Transverse colon (tissue), 4 donors: ENCODE data around the gene MTERF4. TPM values are rescaled to one million over a fixed set of nuclear protein-coding genes. Genes with fewer than 3 reads are reported as not detected.

Source experiments
- DNase-seq: peaks from one replicate; pipeline ENCODE4 v3.0.0-alpha.2; 2019
- H3K27ac ChIP-seq, 4 donors: fragments of 200-600 bp; sonication (generic); 2 replicates each; pipeline ENCODE4 v1.5.1; 2016 to 2018; ENCODE audit warnings: inconsistent platforms in 4 of 4
- H3K27me3 ChIP-seq: fragments of 200-600 bp; sonication (generic); 2 replicates; pipeline ENCODE4 v1.5.1; 2017; ENCODE audit warnings: inconsistent platforms
- H3K36me3 ChIP-seq, 4 donors: fragments of 200-600 bp; sonication (generic); 2 replicates each; pipeline ENCODE4 v1.5.1; 2017 to 2019; ENCODE audit warnings: inconsistent platforms in 4 of 4
- H3K4me1 ChIP-seq, 4 donors: fragments of 200-600 bp; sonication (generic); 2 replicates each; pipeline ENCODE4 v1.5.1; 2017 to 2020; ENCODE audit warnings: inconsistent platforms in 4 of 4
- H3K4me3 ChIP-seq, 4 donors: fragments of 200-600 bp; sonication (generic); 1 replicate in 1 of 4; 2 replicates in 3 of 4; pipeline versions ENCODE4 v1.5.1 to v1.6.1; 2017 to 2019; ENCODE audit warnings: inconsistent platforms in 4 of 4
- H3K9me3 ChIP-seq, 2 donors: fragments of 200-600 bp; sonication (generic); 2 replicates each; pipeline ENCODE4 v1.5.1; 2017 to 2019; ENCODE audit warnings: inconsistent platforms in 2 of 2
- CTCF ChIP-seq, 5 experiments: fragments of 200-600 bp in 3 of 5; fragments of 450-650 bp in 2 of 5; sonication (generic) in 3 of 5; IDR thresholded peaks; 1 replicate in 2 of 5; 2 replicates in 3 of 5; pipeline ENCODE4 v1.5.1; 2016 to 2017; ENCODE audit warnings: antibody characterized with exemption in 5 of 5, inconsistent platforms in 3 of 5, mild to moderate bottlenecking in 2 of 5, moderate library complexity in 1 of 5
- EP300 ChIP-seq: sonication (generic); formaldehyde crosslinking; IDR thresholded peaks from one replicate; pipeline ENCODE4 v1.6.1; 2017; ENCODE audit warnings: antibody characterized with exemption, low read depth
- POLR2A ChIP-seq: fragments of 450-650 bp; IDR thresholded peaks from one replicate; pipeline ENCODE4 v1.6.1; 2016; ENCODE audit warnings: antibody characterized with exemption, mild to moderate bottlenecking, moderate library complexity
- POLR2AphosphoS5 ChIP-seq, 3 donors: sonication (generic); formaldehyde crosslinking; IDR thresholded peaks; one replicate each; pipeline ENCODE4 v1.6.1; 2016; ENCODE audit warnings: antibody characterized with exemption in 3 of 3
- whole genome bisulfite sequencing, 2 donors: methylation state at CpG; one replicate each; pipeline ENCODE4 v1.1.5; 2018; ENCODE audit warnings: low coverage in 1 of 2; 5-methylcytosine and 5-hydroxymethylcytosine counted together
- in situ Hi-C, 4 donors: fragments of 200-750 bp; cut with MboI; loops; one replicate each; pipeline versions ENCODE4 v1.15.0 to v1.15.1; 2017; ENCODE audit warnings: low sequenced_read_pairs in 3 of 4, low pct_ligation_motif_present in 1 of 4, low pct_unique_long_range_greater_than_20kb in 1 of 4
- intact Hi-C: fragments of 100-400 bp; cut with DNase I; formaldehyde crosslinking; loops from one replicate; pipeline ENCODE4 v1.15.1; 2023; ENCODE audit warnings: low total_unique reads
- small RNA-seq, 4 donors: library from RNA; depleted of rRNA; stranded (forward); fragments of <200 nt; gene quantifications; one replicate each; pipeline ENCODE3, GENCODE V24; 2016
- total RNA-seq, 4 donors: library from RNA; depleted of rRNA; stranded (reverse); fragments of >200 nt; gene quantifications; one replicate each; pipeline ENCODE4 v1.1.0, GENCODE V29; 2016

The MTERF4 gene
- total RNA-seq, 4 donors from 2014 or later = 25.4 to 161 (median 34.3) TPM

GRCh38 chr2:241048149-241048948 lies 53.7 kb downstream of the MTERF4 start:
- WGBS, 2 donors = 95 to 100% methylated on average over 1 to 29 of the region's 30 CpGs
- intact Hi-C loops = no loop called here
- H3K36me3 ChIP-seq = no peaks in the 10 kb centered on the region
- peaks cover 0 to 2% of the 10 kb centered on the region in 2 donors for H3K9me3 ChIP-seq
- no peaks in the 10 kb centered on the region for H3K27me3 ChIP-seq
- no peak for TF ChIP-seq EP300
- no peak overlapping the region for H3K4me3 ChIP-seq
- no peak for DNase-seq
- in situ Hi-C loops = no loop called here
- no peak overlapping the region for H3K27ac ChIP-seq
- no peaks in the 10 kb centered on the region for H3K4me1 ChIP-seq

DNA sequence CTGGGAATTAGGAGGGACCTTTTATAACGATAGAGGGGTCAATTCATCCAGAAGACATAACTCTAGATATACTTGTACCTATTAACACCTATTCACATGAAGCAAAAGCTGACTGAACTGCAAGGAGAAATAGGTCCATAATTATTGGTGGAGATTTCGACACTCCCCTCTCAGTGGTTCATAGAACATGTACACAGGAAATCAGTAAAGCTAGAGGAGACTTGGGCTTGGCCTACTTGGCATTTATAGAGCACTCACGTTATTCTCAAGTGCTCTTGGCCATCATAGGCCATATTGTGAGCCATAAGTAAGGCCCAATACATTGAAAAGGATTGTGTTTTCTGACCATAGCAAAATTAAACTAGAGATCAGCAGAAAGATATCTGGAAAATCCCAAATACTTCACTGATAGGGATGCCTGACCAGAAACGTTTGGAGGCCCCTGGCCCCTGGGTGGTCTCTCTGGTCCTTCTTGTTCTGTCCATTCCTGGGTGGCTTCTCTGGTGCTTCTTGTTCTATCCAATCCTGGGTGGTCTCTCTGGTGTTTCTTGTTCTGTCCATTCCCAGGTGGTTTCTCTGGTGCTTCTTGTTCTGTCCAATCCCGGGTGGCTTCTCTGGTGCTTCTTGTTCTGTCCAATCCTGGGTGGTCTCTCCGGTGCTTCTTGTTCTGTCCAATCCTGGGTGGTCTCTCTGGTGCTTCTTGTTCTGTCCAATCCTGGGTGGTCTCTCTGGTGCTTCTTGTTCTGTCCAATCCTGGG lies 54.7 kb downstream of the MTERF4 start:
- intact Hi-C loops = no loop called here
- H3K4me3 ChIP-seq = no peak overlapping the region
- no peak overlapping the region for H3K27ac ChIP-seq
- no peaks in the 10 kb centered on the region for H3K36me3 ChIP-seq
- DNase-seq = no peak
- in situ Hi-C loops = no loop called here
- peaks cover 0 to 2% of the 10 kb centered on the region in 2 donors for H3K9me3 ChIP-seq
- WGBS, 2 donors = 60 to 75% methylated on average over 2 to 6 of the region's 6 CpGs
- TF ChIP-seq CTCF (IDR thresholded peaks at IDR 0.05) (no peak), POLR2AphosphoS5 (IDR thresholded peaks at IDR 0.05) (no peak), POLR2A (no peak), EP300 (no peak)
- no peaks in the 10 kb centered on the region for H3K27me3 ChIP-seq
- no peaks in the 10 kb centered on the region for H3K4me1 ChIP-seq

Small RNAs within 50 kb of the gene (small RNA-seq; reads per million reads assigned to genes)
- gene AC005237.2 = 0 reads per million in 4 donors

Other genes with a start within 250 kb of the MTERF4 start
- 1 to 10 TPM in 1 of 4 donors, under 1 TPM in 2, not detected in 1; 0.32 to 2.2 (median 0.82) TPM for gene AGXT, start 233.5 kb downstream of the MTERF4 start, total RNA-seq
- 10 to 100 TPM in 1 of 4 donors, 1 to 10 TPM in 2, not detected in 1; 4.9 to 11.6 (median 9.8) TPM for gene MAB21L4, start 206.1 kb downstream of the MTERF4 start, total RNA-seq
- gene CROCC2, start 196.0 kb downstream of the MTERF4 start, total RNA-seq = not detected
- 10 to 100 TPM in 3 of 4 donors, 1 to 10 TPM in 1; 8.2 to 65.5 (median 30.0) TPM for gene SNED1, start 103.7 kb downstream of the MTERF4 start, total RNA-seq
- 10 to 100 TPM in 2 of 4 donors, 1 to 10 TPM in 2; 7.0 to 35.2 (median 19.1) TPM for gene PASK, start 47.2 kb upstream of the MTERF4 start, total RNA-seq
- gene PPP1R7, start 48.2 kb upstream of the MTERF4 start, total RNA-seq = 10 to 100 TPM; 10.8 to 84.2 (median 46.5) TPM
- 100 to 1,000 TPM in 1 of 4 donors, 10 to 100 TPM in 3; 37.2 to 202 (median 71.0) TPM for gene ANO7, start 86.4 kb upstream of the MTERF4 start, total RNA-seq
- 1,000 to 10,000 TPM in 1 of 4 donors, 100 to 1,000 TPM in 3; 168 to 1,885 (median 314) TPM for gene HDLBP, start 213.4 kb upstream of the MTERF4 start, total RNA-seq
- gene SEPTIN2, start 213.6 kb upstream of the MTERF4 start, total RNA-seq = 100 to 1,000 TPM; 116 to 264 (median 180) TPM